GM12878 (cell line): ENCODE measurements around the gene KLHDC10. TPM values are rescaled to one million over a fixed set of nuclear protein-coding genes. Genes with fewer than 3 reads are reported as not detected.

Source experiments
- ATF3 ChIP-seq: IDR thresholded peaks from 2 replicates; pipeline ENCODE4 v1.6.1; 2011; ENCODE audit warnings: low read depth, mild to moderate bottlenecking, low read length, moderate library complexity, borderline replicate concordance; ENCODE audit errors: extremely low read depth
- DPF2 ChIP-seq: fragments of 450-650 bp; IDR thresholded peaks from 2 replicates; pipeline ENCODE4 v1.6.1; 2017; ENCODE audit warnings: mild to moderate bottlenecking
- ETV6 ChIP-seq, 2 experiments: fragments of 450-650 bp in 1 of 2; IDR thresholded peaks in 1 of 2; conservative IDR thresholded peaks in 1 of 2; 2 replicates each; pipeline ENCODE4 v1.6.1; 2014; ENCODE audit warnings: antibody characterized with exemption in 1 of 2, borderline replicate concordance in 1 of 2, low read depth in 1 of 2, mild to moderate bottlenecking in 1 of 2, moderate library complexity in 1 of 2
- JUNB ChIP-seq: IDR thresholded peaks from 2 replicates; pipeline ENCODE4 v1.6.1; 2016; ENCODE audit warnings: antibody characterized with exemption, mild to moderate bottlenecking
- MEF2B ChIP-seq: fragments of 450-650 bp; IDR thresholded peaks from 2 replicates; pipeline ENCODE4 v1.6.1; 2018; ENCODE audit warnings: mild to moderate bottlenecking, moderate library complexity; ENCODE audit not compliant: partially characterized antibody, poor library complexity, severe bottlenecking
- SIN3A ChIP-seq: IDR thresholded peaks from 2 replicates; pipeline ENCODE4 v1.6.1; 2012; ENCODE audit warnings: low read depth, low read length, improper control_type of control experiment
- SPI1 ChIP-seq: IDR thresholded peaks from 2 replicates; pipeline ENCODE4 v1.6.1; 2011; ENCODE audit warnings: low read depth, mild to moderate bottlenecking, low read length, moderate library complexity, borderline replicate concordance; ENCODE audit not compliant: insufficient read depth
- SREBF2 ChIP-seq: IDR thresholded peaks from 2 replicates; pipeline ENCODE4 v1.6.1; 2012; ENCODE audit warnings: mild to moderate bottlenecking, low read length
- ZBTB40 ChIP-seq: fragments of 450-650 bp; IDR thresholded peaks from 2 replicates; pipeline ENCODE4 v1.6.1; 2016; ENCODE audit warnings: mild to moderate bottlenecking, moderate library complexity, borderline replicate concordance
- polyA plus RNA-seq, 11 experiments: library from polyadenylated mRNA; depleted of rRNA in 4 of 11; unstranded in 6 of 11; stranded (reverse) in 5 of 11; fragments of >200 nt; fragmentation: Nextera tagmentation in 4 of 11; fragmentation: Illumina TruSeq in 1 of 11; extraction: Ambion mirVana in 4 of 11; extraction: Trizol in 1 of 11; gene quantifications; 1 replicate in 1 of 11; 2 replicates in 10 of 11; pipeline versions ENCODE4 v1.2.1 to v1.2.3, GENCODE V29; 2011 to 2016; ENCODE audit warnings: inconsistent platforms in 2 of 11, missing spikeins in 2 of 11, low read depth in 1 of 11
- total RNA-seq, 4 experiments: library from RNA; depleted of rRNA in 3 of 4; stranded (reverse); fragments of >200 nt in 3 of 4; fragmentation: Illumina TruSeq in 1 of 4; extraction: Trizol in 1 of 4; gene quantifications; 2 replicates each; pipeline versions ENCODE4 v1.2.1 to v1.2.3, GENCODE V29; 2013 to 2021
- TF ChIP-seq, protein P1 (sequence below): IDR thresholded peaks from 2 replicates; pipeline ENCODE4 v1.6.1; 2011; ENCODE audit warnings: borderline replicate concordance, low read depth, mild to moderate bottlenecking, moderate library complexity, mixed read lengths, low read length; ENCODE audit not compliant: insufficient read depth; ENCODE audit errors: extremely low read length

Gene KLHDC10
- total and polyA plus RNA-seq, 10 of the 15 experiments (the other 5 are each of a cell fraction or from before 2014, with no cell fraction given): 2.9 to 20.6 (median 9.4) TPM

DNA sequence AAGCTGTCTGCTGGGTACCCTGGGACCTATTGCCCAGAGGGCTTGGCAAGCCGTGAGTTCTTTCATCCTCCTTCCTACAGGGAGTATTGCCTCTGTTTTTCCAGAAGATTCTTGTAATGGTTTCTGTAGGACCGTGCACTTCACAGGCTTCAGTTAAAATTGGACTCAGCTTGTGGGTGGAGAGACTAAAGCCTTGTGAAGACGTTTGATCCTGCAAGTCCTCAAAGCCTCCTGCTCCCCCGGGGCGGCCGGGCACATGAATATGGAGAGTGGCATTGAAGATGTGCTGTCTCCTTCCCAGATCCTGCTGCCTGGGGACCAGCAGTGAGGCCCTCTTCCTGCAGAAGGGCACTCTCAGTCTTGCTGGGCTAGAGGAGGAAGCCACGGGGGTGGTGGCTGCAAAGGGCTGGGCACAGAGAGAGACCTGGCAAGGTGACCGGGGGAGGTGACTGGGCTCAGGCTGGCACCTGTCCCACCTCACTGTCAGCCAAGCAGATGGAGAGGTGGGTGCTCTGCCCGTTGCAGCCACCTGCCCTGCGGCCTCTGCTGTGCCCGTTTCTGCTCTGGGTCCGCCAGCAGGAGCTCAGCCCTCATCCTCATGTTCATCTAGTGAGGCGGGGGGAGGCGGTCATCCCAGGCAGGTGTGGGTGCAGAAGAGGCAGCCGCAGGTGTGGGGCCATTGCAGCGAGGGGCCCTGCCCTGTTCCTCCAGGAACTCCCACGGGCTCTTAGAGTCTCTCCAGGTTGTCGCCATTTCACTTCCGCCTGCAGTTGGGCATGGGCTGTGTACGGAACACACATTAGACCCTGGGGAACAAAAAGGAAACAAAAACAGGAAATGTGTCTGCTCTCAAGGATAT is 79.2 kb downstream of the KLHDC10 start (continued):
- peak; percentile 37; the same call in 1 of the 2 replicates for TF ChIP-seq SPI1
- TF ChIP-seq, protein P1, sequence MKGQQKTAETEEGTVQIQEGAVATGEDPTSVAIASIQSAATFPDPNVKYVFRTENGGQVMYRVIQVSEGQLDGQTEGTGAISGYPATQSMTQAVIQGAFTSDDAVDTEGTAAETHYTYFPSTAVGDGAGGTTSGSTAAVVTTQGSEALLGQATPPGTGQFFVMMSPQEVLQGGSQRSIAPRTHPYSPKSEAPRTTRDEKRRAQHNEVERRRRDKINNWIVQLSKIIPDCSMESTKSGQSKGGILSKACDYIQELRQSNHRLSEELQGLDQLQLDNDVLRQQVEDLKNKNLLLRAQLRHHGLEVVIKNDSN: no peak
- no peak for TF ChIP-seq DPF2
- TF ChIP-seq ZBTB40: no peak
- no peak for TF ChIP-seq SREBF2
- TF ChIP-seq SIN3A: no peak
- 0 out of 4 replicates have a peak, but pooled peaks of 1 of the 2 experiments have one; percentile 27 for TF ChIP-seq ETV6 (conservative IDR thresholded peaks at IDR 0.05 in 1 of 2, IDR thresholded peaks at IDR 0.05 in 1 of 2; ENCODE audit: borderline replicate concordance in 1 of 2, low read depth in 1 of 2)
- TF ChIP-seq ATF3: no peak
- TF ChIP-seq MEF2B: peak; percentile 36
- TF ChIP-seq JUNB: no peak
